GM15510 (cell line): ENCODE results near the gene KRAS.

Source experiments
- POLR2A ChIP-seq: IDR thresholded peaks from 3 replicates; pipeline ENCODE4 v1.6.1; 2011; ENCODE audit warnings: borderline replicate concordance; ENCODE audit not compliant: insufficient read length; ENCODE audit errors: extremely low read depth

KRAS gene

GRCh38 chr12:25262389-25263074 lies 11.8 kb upstream of the KRAS start:
- no peak for TF ChIP-seq POLR2A

DNA sequence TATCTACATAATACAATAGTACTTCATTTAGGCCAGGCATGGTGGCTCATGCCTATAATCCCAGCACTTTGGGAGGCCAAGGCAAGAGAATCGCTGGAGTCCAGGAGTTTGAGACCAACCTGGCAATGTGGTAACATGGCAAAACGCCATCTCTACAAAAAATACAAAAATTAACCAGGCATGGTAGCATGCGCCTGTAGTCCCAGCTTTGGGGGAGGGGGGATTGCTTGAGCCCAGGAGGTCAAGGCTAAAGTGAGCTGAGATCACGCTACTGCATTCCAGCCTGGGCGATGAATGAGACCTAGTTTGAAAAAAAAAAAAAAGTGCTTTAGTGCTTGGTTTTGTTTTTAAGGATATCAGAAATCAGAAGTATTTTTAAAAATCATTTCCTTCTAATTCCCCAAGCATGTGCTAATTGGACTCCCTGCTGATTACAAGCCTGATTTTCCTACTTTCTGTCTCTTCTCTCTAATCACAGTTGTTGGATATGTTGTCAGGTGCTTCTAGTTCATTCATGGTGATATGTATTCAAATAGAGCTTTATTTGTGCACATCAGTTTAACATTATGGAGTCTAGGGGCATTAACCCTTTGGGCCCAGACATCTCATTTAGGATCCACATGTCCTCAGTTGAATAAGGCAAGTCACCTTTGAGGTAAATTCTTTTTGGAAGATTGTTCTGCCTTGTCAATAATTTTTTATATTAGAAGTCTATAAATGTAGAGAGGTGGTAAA lies 7.0 kb upstream of the KRAS start:
- TF ChIP-seq POLR2A = no peak

GRCh38 chr12:25256826-25257225 lies 6.1 kb upstream of the KRAS start:
- no peak for TF ChIP-seq POLR2A

GRCh38 chr12:25256005-25256404 lies 5.3 kb upstream of the KRAS start:
- no peak for TF ChIP-seq POLR2A

DNA sequence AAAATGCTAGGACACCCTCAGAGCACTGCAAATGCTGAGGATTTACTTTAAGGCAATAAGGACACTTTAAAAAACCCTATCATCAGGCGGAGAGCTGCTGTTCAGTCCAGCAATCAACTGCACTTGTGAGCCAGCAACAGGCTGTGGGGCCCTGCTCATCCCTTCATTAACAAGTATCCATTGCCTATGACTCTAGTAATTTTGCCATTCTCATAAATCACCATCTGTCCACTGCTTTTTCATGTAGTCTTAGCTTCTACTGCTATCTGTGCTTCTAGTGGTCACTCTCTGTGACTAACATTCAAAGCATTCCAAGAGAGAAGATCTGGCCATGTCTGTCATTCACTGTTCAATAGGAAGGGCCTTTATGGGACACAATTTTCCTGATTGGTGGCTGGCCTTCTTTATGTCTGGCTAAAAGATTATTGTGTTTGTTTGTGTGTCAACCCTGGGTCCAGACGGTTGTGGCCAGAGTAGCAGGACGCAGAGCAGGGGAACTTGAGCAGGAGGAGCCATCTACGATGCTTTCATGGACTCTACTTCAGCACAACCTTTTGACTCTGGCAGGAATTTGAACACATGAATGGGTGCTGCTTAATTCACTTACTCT lies 3.6 kb upstream of the KRAS start:
- no peak for TF ChIP-seq POLR2A

GRCh38 chr12:25253371-25254068 lies 2.8 kb upstream of the KRAS start:
- no peak for TF ChIP-seq POLR2A

- TF ChIP-seq POLR2A = no peak
These were observed 2.2 kb upstream of the KRAS start for GRCh38 chr12:25252946-25253345.

DNA sequence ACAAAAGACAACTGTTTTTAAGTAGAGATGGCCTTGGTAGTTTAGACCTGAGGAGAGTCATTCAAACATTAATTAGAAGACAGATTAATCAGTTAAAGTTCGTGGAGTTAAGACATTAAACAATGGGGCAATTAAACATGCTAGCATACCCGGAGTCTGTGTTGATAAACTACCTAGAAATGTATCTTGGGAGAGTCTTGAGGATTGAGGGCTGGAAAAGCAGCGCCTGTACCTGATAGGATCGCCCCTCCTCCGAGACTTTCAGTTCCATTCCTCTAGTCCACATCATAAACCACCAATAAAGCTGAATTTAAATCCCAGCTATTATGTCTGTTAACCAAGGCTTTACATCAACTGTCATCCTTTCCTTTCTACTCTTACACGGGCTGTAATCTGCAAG lies 1.0 kb upstream of the KRAS start:
- TF ChIP-seq POLR2A = no peak

DNA sequence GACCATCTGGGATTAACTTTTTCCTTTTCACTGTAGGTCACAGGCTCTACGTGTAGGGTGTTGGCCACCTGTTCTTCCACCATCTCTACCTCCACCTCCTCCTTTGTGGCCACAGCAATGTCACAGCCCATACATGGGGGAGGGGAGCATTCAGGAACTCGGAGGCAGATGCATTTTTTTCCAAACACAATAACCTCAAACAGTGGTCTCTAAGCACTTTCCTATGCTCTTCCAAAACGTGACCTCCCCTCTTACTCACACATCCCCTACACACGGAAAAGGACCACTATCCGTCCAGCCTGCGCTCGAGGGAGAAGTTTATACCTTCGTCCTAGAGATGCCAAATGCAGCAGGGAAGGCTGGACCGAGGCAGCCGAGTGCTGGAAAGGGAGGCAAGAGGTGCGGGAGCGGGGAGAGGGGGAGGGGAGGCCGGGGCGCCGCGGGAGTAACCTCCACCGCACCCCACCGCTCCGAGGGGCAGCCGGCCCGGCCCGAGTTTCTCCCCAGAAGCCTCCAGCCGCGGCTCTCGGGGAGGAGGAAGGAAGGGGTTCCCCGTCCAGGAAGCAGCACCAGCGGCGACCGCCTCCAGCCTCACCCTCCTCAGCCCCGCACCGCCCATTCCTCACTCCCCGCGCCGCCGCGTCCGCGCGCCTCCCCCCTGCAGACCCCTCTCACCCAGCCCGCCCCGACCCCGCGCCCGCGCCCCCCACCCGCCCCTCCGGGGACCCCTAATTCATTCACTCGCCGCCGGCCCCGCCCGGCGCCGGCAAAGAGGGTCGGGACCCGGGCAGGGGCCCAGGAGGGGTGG lies 594 bp downstream of the KRAS start:
- TF ChIP-seq POLR2A = no peak

- TF ChIP-seq POLR2A = no peak
These were observed 2.0 kb downstream of the KRAS start for GRCh38 chr12:25248732-25249131.

DNA sequence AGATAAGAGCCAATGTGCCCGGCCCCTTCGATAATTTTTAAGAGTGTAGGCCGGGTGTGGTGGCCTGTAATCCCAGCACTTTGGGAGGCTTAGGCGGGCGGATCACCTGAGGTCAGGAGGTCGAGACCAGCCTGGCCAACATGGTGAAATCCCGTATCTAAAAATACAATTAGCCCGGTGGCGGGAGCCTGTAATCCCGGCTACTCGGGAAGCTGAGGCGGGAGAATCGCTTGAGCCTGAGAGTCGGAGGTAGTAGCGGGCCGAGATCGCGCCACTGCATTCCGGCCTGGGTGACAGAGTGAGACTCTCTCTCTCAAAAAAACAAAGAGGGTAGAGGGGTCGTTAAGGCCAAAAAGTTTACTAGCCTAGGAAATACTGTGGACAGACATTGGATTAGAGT lies 2.6 kb downstream of the KRAS start:
- no peak for TF ChIP-seq POLR2A

DNA sequence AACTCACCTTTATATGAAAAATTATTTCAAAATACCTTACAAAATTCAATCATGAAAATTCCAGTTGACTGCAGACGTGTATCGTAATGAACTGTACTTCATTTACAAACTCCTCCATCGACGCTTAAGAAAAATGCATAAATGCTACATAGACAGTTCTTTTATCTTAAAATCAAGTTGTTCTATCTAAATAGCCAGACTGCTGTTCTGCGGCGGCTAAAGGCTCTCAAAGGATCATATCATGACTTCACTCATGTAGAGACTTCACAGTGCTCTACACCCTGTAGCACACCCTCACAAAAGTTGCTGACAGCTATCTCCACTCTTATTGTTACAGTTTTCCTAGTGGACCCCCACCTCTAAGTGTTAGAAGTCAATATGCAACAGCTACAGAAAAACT lies 5.2 kb downstream of the KRAS start:
- TF ChIP-seq POLR2A = no peak

DNA sequence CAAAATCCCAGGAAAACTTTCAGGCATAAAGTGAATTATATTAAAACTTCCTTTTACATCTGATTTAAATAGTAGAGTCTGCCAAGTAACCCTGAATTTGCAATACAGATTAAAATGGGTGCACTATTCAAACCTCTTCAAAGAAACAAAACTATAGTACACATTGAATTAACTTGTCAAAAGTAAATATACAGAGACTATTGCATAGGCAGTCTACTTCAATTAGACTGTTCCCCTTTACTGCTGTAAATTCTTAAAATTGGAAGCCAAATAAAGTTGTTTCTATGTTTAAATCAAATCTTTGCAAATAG lies 7.1 kb downstream of the KRAS start:
- TF ChIP-seq POLR2A = no peak

- TF ChIP-seq POLR2A = no peak
These were observed 7.6 kb downstream of the KRAS start for GRCh38 chr12:25242981-25243679.
